Activated CD4-positive, alpha-beta T cell treated with anti-CD3 and anti-CD28 coated beads, Interleukin-2, amount 50 U/mL, for 48 hours (primary cell): ENCODE results near the gene SLC35A4.
"Not testable (repeated sequence)": the region's sequence is repeated elsewhere in the genome, so short reads cannot be mapped to it uniquely, and the experiment has no call there.

Experiments used
- DNase-seq, 2 experiments: peaks; one replicate each; pipeline ENCODE4 v3.0.0-alpha.2; 2020

The SLC35A4 gene

DNA sequence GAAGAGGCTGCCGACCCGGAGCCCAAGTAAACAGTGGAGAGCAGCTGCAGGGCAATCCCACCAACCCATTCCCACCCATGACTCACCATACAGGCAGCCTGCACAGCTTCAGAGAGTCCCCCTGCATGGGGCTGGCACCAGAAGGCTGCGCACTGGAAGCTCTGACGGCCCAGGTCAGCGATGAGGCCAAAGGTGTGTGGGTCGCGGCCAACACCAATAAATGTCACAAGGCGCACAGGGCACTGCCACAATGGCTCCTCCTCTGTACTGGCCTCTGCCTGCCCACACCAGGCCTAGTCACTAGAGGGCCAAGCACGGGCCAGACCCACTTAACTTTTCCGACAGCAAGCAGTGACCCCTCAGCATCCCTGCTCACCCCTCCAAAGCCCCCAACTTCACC is 4.4 kb upstream of the SLC35A4 start:
- no peak for DNase-seq

DNA sequence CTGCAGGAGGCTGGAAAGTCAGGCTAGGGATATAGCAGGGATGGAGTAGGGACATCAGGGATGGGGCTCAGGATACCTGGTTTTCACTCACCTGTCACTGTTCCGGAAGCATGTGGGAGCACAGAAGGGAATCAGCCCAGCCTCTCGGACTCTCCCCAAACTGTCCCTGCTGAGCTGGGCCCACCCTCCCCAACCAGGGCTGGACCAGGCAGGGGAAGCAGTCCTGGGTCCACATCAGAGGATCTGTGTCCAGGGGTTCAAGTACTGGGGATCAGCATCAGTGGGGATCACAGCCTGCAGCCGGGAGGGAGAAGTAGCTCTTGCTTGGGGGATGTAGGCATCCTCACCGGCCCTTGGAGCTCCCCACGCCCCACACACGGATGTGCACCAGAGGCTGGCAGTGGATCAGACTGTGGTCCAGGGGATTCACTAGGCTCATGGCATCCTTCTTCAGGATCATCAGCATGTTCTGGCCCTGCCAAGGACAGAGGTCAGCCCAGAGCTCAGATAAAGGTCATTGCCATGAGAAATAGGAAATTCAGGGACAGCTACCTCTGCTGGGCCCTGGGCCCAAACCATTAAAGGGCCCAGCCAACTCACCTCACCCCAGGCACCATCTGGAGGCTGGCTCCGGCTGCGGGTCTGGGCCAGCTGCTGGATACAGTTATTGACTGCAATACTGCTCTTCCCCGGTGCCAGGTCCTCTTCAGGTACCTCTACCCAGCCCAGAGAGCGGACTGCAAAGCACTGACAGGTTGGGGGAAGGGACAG is 2.7 kb upstream of the SLC35A4 start:
- DNase-seq, result no peak

DNA sequence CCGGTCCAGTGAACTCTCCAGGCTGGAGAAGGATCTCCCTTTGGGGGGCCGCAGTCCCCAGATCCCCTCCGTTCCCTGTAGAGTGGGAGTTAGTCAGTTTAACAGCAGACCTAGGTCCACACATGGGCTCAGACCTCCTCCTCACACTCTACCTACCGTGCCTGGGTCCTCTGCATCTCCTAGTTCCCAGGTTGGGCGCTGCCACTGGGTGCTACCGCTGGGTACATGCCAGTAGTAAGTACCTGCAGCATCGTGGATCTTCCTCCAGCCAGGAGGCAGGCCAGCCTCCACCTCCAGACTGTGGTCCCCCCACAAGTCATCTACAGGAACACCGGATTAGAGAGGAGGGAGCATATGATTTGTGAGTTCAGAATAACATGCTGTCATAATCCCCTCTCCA is 1.0 kb upstream of the SLC35A4 start:
- no peak for DNase-seq

DNA sequence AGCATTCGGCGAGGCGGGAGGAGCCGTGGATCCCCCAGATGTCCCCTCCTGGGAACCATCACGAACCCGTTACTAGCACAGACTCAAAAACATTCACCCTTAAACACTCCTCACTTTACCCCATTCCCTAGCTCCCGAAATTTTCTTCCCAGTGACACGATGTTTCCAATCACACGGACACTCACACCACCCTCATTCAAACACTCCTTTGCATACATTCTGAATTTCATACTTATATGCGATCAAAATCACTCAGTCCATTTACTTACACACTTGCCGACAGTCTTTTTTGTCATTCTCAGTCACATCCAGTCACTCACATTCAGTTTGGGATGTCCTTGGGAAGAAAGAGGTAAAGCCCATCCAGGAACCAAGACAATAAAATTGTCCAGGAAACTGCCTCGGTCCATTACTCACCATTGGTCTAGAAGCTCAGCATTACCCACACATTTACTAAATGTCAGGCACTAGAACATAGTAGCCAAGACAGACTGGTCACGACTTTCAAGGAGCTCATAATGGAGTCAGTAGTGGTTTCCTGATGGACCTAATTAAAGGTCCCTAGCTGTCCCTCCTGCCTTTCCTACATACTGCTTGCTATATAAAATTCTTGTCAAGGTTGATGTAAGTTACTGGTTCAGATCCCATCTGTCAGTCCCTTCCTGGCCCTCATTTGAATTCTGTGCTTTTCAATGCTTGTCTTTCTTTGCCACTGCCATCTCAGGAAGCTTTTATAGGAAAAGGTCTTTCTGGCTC is 574 bp downstream of the SLC35A4 start:
- no peak for DNase-seq

DNA sequence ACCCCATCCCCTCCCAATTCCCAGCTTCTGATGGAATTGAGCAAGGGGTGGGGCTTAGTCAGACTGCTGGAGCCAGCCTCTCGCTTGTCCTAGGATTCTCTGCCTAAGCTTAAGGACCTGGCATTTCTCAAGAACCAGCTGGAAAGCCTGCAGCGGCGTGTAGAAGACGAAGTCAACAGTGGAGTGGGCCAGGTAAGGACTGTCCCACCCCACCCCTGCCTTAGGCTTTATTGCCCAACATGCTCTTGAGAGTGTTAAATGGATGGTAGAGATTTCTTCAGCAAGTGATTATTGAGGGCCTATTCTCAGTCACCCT is 1.1 kb downstream of the SLC35A4 start:
- no peak for DNase-seq

DNA sequence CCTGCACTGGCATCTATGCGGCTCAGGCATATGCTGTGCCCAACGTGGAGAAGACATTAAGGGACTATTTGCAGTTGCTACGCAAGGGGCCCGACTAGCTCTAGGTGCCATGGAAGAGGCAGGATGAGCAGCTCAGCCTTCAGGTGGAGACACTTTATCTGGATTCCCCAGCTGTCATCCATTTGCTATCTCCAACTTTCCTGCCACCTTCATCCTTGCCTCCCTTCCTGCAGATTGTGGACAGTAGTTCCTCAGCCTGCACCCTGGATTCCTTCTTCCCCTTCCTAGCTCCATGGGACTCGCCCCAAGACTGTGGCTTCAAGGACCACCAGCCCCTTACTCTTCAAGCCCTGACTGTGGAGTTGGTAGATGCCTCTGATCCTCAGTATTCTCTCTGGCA is 2.0 kb downstream of the SLC35A4 start:
- no peak for DNase-seq

DNA sequence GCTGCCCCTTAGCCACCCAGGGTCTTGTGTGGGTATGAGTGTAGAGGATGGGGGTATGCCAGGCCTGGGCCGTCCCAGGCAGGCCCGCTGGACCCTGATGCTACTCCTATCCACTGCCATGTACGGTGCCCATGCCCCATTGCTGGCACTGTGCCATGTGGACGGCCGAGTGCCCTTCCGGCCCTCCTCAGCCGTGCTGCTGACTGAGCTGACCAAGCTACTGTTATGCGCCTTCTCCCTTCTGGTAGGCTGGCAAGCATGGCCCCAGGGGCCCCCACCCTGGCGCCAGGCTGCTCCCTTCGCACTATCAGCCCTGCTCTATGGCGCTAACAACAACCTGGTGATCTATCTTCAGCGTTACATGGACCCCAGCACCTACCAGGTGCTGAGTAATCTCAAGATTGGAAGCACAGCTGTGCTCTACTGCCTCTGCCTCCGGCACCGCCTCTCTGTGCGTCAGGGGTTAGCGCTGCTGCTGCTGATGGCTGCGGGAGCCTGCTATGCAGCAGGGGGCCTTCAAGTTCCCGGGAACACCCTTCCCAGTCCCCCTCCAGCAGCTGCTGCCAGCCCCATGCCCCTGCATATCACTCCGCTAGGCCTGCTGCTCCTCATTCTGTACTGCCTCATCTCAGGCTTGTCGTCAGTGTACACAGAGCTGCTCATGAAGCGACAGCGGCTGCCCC is 2.6 kb downstream of the SLC35A4 start:
- DNase-seq, result no peak

DNA sequence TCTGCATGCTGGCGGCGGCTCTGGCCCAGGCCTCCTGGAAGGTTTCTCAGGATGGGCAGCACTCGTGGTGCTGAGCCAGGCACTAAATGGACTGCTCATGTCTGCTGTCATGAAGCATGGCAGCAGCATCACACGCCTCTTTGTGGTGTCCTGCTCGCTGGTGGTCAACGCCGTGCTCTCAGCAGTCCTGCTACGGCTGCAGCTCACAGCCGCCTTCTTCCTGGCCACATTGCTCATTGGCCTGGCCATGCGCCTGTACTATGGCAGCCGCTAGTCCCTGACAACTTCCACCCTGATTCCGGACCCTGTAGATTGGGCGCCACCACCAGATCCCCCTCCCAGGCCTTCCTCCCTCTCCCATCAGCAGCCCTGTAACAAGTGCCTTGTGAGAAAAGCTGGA is 3.2 kb downstream of the SLC35A4 start:
- no peak for DNase-seq

DNA sequence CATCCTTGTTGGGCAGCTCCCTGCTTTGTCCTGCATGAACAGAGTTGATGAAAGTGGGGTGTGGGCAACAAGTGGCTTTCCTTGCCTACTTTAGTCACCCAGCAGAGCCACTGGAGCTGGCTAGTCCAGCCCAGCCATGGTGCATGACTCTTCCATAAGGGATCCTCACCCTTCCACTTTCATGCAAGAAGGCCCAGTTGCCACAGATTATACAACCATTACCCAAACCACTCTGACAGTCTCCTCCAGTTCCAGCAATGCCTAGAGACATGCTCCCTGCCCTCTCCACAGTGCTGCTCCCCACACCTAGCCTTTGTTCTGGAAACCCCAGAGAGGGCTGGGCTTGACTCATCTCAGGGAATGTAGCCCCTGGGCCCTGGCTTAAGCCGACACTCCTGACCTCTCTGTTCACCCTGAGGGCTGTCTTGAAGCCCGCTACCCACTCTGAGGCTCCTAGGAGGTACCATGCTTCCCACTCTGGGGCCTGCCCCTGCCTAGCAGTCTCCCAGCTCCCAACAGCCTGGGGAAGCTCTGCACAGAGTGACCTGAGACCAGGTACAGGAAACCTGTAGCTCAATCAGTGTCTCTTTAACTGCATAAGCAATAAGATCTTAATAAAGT is 3.9 kb downstream of the SLC35A4 start:
- DNase-seq, result no peak

DNA sequence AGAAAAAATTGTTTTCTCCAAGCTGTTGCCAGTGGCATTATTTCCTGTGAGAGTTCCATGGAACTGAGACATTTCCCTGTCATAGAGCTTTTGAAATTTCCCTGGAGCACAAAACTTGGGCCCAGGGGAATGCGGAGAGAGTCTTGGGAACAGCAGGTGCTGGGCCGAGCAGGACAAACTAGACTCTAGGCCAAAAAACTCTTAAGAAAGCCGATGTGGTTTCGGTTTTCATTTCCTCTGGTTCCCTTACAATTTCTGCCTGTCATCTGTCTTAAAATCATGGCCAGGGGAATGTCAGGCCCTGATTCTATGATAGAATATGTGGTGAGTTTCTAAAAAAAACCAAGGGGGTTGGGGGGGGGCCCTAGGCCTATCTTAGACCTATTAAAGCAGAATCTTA is 4.6 kb downstream of the SLC35A4 start:
- DNase-seq, result no peak

DNA sequence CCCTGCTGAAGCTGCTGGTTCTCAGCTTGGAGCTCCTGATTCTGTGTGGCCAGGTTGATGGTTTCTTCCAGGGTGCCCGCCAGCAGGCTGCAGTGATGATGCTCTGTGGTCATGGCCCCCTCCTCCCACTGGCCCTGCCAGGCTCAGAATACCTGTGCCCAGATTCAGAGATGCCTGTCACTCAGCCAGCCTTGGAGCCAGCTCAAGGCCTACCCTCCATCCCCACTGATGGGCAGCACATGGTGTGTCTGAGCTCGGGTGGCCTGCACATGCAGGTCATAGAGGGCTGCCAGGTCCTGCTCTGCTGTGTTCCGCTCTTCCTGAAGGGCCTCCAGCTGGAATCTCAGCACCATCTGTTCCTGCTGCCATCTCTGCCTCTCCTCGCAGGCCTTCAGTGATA is 5.4 kb downstream of the SLC35A4 start:
- DNase-seq, result no peak

DNA sequence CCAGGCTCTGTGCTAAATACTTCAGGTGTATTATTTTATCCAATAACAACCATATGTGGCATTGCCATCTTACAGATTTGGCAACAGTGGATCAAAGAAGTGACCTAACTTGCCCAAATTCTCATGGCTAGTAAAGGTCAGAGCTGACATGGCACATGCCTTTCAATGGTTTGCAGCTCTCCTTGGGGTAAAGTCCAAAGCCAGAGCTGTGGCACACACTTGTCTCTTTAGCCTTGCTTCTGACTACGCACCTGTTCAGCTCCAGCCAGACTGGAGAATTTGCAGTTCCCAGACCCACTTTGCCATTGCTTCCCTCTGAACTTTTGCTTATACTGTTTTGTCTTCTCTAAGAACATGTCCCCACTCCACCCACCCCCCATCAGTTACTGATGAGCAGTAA is 5.9 kb downstream of the SLC35A4 start:
- no peak for DNase-seq

DNA sequence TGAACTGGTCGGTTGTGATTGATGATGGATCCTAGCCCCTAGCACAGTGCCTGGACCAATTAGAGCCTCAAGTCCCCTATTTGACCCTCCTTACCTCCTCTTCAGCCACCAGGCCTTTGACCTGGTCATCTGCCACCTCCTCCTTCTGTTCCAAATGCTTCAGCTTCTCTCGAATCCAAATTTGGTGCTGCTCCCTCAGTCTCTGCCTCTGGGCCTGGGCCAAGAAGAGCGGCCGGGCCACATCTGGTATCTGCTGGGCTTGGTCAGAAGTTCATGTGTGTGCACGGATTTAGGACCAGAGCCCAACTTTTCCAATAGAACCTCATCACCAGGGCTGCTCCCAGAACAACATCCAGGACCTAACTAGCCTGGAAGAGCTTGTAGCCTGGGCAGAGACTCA is 6.5 kb downstream of the SLC35A4 start:
- no peak for DNase-seq

DNA sequence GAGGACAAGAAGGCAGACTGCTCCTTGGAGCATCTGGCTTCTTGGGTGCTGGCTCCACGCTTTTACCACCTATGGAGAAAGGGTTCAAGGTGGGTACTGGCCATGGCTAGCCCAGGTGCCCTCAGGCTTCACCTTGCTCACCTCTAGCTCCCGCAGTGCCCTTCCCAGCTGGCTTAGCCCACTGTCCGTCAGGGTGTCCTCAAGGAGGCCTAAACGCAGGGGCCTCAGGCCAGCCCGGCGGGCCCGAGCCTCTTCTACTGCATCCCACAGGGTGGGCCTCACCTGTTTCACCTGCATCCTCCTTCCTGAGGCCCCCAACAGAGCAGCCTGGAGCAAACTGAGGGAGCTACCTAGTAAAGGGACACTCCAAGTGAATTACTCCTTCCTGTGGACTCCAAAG is 9.1 kb downstream of the SLC35A4 start:
- DNase-seq, result no peak

DNA sequence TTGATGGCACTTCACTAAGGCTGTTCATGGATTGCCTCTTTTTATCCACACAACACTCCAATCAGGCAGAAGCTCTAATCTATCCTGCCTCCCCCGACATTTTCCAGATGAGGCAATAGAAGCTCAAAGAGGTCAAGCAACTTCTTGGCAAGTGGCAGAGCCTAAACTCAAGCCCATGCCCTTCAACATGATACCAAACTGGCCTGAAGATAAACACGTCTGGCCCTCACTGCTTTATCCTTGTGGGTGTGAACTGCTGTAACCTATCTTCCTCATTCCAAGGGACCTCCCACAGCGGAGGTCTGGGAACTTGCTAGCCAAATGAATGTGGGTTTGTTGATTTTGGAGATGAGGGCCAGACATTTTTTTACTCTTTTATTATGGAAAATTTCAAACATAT is 9.5 kb downstream of the SLC35A4 start:
- no peak for DNase-seq

DNA sequence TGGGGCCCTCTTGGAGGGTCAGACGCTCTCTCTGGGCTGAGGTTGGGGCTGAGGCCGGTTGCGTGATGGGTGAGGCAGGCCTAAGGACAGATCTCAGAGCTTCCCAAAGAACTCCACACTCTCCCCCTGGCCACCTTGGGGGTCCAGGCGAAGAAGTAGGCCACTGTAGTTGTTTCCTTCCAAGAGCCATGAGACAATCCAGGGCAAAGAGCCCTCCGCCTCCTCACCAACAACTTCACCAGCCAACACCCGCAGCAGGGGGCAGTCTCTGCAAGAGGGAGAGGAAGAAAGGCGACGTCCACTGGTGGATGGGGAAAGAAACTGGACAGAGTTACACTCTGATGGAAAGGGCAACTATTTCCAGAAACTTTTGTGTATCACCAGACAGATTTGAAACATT is 10.7 kb downstream of the SLC35A4 start:
- DNase-seq, result no peak

DNA sequence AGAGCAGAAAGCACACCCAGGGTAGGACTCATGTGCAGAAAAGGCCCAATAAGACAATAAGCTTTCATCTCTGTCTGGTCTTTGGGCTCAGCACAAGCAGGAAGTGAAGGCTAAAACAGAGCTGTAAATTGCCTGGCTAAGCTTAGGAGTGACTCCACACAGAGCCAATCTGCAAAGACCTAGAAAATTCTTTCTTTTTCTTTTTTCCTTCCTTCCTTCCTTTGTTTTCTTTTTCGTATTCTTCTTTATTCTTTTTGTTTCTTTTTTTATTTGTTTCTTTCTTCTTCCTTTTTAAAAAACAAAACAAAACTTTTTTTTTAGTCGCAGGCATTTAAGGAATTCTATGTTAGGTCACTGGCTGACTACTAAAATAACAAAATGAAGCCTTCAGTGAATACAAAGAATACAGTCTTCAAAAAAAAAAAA is 12.2 kb downstream of the SLC35A4 start:
- no peak for DNase-seq

DNA sequence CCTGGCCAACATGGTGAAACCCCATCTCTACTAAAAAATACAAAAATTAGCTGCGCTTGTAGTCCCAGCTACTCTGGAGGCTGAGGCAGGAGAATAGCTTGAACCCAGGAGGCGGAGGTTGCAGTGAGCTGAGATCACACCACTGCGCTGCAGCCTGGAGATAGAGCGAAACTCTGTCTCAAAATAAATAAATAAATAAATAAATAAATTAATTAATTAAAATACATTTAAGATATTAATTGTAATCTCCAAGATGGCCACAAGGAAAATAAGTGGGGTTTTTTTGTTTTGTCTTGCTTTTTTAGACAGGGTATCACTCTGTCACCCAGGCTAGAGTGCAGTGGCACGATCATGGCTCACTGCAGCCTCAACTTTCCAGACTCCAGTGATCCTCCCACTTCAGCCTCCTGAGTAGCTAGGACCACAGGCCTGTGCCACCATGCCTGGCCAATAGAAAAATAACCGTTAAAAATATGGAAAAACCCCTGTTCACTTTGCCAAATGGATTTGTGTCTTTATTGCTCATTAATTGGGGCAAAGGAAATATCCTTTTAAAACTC is 14.6 kb downstream of the SLC35A4 start:
- DNase-seq, result not testable (repeated sequence)

DNA sequence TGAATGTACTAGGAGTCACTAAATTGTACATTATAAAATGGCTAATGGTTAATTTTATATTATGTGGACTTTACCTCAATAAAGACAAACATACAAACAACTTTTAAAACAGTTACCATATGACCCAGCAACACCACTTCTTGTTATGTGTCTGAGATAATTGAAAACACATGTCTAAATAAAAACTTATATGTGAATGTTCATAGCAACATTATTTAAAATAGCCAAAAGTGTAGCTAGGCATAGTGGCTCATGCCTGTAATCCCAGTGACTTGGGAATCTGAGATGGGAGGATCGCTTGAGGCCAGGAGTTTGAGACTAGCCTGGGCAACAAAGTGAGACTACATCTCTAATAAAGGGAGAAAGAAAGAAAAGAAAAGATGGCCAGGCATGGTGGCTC is 22.9 kb downstream of the SLC35A4 start:
- no peak for DNase-seq

DNA sequence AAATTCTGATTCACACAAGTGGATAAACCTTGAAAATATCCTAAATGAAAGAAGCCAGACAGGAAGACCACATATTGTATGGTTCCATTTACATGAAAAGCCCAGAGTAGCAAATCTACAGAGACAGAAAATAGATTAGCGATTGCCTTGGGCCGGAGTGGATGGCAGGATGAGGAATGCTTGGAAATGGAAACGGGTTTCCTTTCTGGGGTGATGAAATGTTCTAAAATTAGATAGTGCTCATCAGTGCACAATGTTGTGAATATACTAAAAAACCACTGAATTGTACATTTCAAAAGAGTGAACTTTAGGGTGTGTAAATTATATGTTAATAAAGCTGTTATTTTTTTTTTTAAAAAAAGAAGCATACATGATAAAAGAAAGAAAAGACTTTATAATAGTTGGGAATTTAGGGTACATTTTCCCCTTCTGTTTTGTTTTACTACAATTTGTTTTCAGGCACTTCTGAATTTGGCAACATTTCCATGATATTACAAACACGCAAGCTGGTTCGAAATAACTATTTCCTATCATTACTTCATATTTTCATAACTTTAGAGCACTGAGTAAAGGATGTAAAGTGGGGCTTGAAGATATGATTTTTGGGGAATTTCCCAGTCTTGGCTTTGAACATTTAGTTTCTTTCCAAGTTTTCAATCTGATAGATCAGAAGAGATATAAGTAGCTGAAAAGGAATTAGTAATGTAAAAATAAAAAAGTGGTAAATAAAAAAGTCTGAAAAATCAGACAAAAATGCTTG is 23.9 kb downstream of the SLC35A4 start:
- no peak for DNase-seq

DNA sequence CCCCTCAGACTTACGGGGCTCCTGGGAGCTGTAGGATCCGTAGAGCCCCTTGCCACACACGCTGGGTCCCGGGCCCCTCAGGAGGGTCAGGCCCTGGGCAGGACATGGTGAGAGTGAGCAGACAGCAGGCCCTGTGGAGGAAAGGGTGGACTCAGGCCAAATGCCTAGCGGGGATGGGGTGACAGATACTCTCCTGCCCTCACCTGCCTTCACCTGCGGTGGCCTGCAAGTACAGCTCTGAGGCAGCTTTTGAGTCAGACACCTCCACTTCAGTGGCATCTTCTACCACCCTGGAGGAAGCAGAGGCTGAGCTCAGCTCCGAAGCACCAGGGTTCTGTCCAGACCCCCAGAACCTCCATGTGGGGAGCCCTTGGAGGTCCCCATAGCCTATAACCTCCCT is 26.2 kb downstream of the SLC35A4 start:
- no peak for DNase-seq

DNA sequence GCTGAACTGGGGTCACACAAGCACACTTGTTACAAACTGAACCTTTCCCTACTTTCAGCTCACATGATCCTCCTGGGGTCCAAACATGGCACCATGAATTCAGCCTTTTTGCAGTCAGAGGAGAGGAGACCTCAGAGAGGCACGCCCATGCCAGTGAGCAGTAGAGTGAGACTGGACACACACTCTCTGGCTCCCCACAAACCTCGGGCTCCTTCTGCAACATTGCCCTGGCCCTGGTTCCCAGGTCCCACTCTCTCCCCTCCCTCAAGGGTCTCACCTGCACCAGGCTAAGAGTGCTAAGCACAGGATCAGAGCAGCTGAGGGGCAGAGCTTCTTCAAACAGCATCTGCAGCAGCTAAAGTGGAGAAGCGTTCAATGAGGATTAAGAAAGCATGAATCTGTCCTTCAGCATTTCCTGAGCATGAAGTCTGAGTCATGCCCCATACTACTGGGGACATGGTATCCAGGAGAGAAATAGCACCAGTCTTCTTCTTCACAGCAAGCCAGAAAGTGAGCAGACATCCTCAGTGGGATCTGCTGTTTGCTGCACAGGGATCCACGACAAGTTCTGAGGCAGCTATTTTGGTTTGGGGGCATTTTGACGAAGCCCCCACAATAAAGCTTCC is 27.2 kb downstream of the SLC35A4 start:
- DNase-seq, result no peak
